NCI-H1694 (cell line): Measurements from ENCODE around the gene EML1.
A peak's percentile ranks its signal among the peaks of the same experiment; 100 is the strongest.

Source experiments
- DNase-seq: peaks from one replicate; lab custom pipeline; 2025; lab: John Stamatoyannopoulos, UW

Gene EML1

DNA sequence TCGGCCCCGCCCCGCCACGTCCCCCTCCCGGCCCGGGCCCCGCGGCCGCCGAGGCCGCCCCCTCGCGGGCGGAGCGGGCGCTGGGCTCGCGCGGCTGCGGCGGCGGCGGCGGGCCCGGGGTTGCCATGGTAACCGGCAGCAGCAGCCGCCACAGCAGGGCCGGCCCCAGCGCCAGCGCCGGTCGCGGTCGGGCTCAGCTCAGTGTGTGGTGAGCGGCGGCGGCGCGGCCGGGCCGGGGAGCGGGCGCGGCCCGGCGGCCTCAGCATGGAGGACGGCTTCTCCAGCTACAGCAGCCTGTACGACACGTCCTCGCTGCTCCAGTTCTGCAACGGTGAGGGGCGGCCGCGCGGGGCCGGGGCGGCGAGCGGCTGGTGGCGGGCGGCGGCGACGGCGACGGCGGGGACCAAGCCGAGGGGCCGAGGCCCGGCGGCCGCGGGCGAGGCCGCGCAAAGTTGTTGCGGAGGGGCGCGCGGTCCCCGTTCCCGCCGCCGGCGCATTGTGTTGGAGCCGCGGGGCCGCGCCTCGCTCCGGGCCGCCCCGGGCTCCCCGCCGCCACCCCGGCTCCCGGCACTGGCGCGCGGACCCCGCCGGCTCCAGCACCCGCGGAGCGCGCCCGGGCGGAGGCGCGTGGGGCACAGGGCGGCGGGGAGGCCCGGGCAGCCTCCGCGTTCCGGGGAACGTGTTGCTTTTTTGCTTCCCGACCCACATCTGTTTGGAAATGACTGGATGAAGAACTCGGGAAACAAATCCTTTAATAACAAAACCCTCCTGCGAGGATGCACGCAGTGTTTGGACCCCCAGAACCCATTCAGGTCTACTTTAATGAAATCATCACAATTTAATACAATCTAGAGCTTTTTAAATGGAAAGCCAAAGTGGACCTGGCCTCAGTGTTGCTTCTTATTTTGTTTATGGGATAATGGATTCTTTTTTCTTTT is at the start of gene EML1:
Gene EML1, plus strand, starts transcription at position 201 of the 938 bp plus-strand sequence. Its CDS starts 64 bp downstream, at position 265.
- peak; percentile 70 for DNase-seq

- no peak for DNase-seq
Observed at GRCh38 chr14:99744199-99744872, 48.9 kb upstream of the EML1 start.

GRCh38 chr14:99744873-99745224 is 48.4 kb upstream of the EML1 start:
- DNase-seq: no peak

- no peak for DNase-seq
Observed at GRCh38 chr14:99745307-99745951, 47.8 kb upstream of the EML1 start.

DNA sequence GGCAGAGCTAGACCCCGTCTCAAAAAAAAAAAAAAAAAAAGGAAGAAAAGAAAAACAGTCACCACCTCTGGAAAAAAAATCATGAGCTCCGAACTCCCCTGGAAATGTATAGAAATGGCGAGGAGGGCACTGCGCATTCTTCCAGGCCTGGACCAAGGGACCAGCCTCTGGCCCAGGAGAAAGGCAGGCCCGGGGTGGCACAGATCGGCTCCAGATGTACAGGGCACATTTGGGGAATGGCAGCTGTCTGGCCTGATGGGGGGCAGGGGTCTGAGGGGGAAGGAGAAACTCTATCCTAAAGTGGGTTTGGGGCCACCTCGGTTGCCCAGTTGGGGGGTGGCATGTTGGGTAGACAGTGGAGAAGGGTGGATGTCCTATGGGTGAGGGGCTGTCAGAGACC is 46.0 kb upstream of the EML1 start:
- no peak for DNase-seq

DNA sequence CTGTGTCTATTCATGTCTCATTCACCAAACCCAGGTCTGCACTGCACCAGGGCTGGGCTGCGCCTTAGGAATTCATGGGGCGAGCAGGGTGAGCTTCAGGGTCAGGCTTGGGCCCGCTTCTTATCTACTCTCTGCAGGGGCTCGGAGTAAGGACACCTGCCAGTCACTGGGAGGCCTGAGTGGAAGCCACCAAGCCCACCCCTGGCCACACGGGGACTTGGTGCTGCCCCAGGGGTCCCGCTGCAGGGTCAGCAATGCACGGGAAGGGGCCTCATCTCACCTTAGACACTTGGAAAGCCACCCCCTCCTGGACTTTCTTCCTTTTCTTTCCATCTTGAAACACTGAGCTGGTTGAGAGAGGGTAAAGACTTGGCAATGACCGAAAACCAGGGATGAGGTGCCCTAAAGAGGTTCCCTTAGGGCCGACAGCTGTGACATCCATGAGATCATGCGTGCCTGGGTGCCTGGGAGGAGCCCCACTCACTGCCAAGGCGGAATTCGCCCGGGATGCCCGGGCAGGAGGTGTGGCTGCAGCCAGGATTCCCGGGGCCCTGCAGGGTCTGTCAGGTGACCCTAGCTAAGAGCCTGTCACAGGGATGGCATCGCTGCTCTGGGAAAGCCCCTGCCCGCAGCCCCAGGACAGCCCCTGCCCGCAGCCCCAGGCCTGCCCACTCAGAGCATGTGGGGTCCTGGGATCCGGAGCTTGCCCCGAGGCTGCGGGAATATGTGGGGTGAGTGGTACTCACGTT is 45.5 kb upstream of the EML1 start:
- DNase-seq: no peak

- no peak for DNase-seq
Observed at GRCh38 chr14:99748529-99748928, 44.7 kb upstream of the EML1 start.

GRCh38 chr14:99749142-99749541 is 44.1 kb upstream of the EML1 start:
- no peak for DNase-seq

DNA sequence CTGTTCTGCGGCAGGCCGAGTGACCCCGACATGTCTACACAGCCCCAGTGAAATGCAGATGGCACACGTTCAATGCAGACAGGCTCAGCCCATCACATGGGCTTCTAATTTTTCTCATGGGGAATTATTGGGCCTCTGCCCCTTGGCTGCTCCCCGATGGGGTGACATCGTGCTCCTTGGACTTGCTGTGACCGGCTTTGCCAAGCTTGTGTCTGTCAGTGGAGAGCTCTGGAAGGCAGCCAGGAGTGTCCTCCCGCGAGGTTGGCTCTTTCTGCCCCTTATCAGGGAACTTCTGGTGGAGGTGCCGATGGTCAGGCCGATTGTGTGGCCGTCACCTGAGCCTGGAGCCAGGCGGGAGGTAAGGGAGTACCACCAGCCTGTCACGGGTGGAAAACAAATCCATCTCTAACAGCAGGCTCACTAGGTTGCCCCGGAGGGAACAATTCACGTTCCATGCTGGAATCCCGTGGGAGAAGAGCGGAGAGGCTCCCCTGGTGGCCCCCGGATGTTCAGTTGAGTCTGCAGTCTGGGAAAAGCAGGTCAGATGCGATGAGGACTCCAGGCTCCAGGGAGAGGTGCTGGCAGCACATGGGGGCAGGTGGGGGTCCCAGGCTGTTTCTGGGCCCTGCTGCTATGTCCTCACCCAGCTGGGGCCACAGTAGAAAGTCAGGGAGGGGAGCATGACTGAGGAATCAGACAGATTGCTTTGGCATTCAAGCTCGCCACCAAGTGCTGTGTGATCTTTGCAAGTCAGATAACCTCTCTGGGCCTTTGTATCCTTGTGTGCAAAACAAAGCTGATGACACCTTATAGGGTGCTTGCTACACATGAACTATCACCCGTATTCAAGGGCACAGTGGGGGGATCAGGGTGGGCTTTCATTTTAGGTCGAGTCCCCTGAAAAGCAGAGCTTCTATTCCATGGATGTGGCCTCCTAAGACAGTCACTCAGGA is 43.2 kb upstream of the EML1 start:
- no peak for DNase-seq

DNA sequence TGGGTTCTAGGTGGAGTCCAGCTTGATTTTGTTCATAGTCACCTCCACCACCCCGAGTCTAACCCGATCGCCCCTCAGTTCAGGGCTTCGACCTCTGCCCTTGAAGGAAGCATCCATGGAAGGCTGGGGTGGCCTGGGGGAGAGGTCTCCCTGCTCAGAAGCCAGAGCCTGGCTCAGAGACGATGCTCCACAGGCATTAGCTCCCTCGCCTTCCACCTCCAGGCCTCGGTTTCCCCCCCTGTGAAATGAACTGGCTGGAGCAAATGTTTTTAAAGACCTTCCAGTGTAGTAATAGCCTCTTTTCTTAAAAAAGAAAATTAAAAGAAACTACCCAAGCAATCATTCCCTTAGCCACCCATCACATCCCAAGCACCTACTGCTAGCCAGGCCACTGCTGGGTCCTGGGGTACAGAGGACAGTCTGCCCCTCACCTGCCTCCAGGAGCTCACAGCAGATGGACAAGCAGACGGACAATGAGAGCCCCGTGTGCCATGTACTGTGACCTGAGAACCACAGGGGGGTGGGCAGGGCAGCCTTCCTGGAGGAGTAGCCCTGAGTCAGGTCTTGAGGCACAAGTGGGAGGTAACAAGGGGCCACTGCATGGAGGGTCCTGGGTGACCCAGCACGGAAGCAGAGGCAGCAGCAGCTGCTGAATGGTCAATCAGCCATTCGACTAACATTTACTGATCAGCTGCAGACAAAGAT is 42.3 kb upstream of the EML1 start:
- no peak for DNase-seq

DNA sequence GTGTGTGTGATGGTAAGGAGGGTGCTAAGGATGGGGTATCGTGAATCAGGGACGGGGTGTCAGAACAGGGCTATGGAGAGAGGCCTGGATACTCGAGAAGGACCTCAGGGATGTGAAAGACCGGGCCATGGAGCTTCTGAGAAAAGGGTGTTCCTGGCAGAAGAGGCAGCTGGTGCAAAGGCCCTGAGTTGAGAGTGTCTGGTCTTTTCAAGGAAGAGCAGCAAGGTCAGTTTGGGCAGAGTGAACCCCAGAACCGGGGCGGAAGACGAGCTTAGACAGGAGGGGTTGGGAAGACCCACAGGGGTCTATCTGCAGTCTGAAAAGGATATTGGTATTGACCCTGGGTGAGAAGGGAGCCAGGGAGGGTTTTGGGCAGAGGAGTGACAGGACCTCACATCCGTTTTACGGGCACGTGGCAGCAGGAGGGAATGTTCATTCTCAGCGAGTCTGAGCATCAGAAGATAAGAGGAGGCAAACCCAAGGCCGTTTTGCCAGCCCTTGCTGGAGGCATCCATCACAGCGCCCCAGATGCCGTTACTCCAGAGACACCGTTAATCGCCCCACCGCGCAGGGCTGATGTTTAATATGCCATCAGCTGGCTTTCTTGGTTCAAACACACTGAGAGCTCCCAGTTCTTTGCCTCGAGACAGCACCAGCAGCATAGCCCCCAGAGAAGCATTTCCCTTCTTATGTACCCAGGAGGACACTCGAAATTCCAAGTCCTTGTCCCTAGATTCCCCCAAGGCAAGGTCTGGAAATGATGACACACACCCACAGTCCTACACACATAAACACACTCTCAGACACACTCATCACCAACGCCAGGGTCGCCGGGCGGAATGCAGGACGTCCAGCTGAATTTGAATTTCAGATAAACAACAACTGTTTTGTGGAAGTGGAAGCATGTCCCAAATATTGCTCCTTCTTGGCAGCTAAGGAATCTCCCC is 41.4 kb upstream of the EML1 start:
- DNase-seq: no peak

GRCh38 chr14:99752486-99753121 is 40.6 kb upstream of the EML1 start:
- DNase-seq: no peak

DNA sequence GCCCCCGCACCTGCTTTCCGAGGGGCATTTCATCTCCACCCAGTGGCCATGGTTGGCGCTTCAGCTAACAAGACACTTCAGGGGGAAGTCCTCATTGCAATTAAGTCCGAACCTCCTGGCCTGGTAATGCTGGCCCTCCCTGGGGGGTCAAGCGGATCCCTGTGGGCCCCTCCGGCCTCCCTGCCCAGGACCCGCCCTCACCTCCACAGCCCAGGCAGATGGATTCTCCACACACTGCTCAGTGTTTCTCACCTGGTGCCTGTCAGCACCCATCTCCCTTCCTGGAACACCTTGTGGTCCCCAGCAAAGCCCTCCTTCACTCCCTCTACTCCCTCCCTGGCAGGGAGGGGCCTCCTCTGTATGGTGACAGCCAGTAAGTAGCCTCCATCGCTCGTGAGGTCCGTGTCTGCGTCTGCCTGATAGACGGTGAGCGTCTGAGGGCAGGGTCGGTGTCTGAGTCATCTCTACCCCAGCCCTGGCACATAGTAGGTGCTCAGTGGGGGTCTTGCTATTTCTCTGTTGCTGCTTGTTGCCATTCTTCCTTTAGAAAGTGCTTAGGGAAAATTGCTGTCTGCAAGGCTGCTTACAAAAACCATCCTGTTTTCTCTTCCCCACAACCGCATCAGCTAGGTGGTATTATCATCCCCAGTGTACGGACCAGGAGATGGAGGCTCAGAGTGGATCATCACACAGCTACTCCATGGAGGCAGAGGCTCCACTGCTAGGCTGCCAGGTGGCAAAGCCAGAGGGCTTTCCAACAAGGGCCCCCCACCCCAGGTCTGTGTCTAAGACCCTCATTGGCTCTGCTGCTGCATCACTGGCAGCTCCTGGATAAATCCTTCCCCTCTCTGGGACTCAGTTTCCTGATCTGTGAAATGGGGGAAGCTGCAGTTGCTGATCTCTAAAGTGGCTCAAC is 39.7 kb upstream of the EML1 start:
- DNase-seq: no peak

- no peak for DNase-seq
Observed at GRCh38 chr14:99754141-99755067, 38.8 kb upstream of the EML1 start.

DNA sequence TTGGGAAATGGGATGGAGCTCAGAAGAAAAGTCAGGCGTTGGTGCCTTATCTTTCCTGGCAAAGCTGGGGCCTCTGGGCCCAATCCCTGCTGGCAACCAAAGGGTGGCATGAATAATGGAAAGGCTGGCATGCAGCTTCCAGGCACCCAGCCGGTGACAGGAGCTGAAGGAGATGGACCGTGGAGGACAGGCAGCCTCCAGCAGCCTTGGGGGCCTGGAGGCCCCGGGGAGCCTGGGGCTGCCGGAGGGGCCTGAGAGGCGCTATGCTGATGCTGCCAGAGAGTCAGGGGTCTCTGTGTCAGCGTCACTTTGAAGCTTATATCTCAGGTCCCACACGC is 38.2 kb upstream of the EML1 start:
- DNase-seq: no peak
